Measurements from ENCODE around the gene EVPL. TPM values are rescaled to one million over a fixed set of nuclear protein-coding genes. Genes with fewer than 3 reads are reported as not detected.

EVPL gene
- total and polyA plus RNA-seq, 2 of the 13 experiments (the other 11 are each of a cell fraction or from before 2014, with no cell fraction given): 2.1 to 8.2 TPM

- peak; percentile 48; the same call in 1 of the 2 replicates for TF ChIP-seq GFI1 (CRISPR knock-in tag; IDR thresholded peaks at IDR 0.05; ENCODE audit: borderline replicate concordance)
- TF ChIP-seq IRF9 (CRISPR knock-in tag; IDR thresholded peaks at IDR 0.05; ENCODE audit: borderline replicate concordance): no peak
- no peak for TF ChIP-seq ZNF407 (CRISPR knock-in tag; IDR thresholded peaks at IDR 0.05; ENCODE audit: not compliant biosample characterization)
- TF ChIP-seq ZUFSP (CRISPR knock-in tag; IDR thresholded peaks at IDR 0.05; ENCODE audit: borderline replicate concordance): no peak
- TF ChIP-seq ZNF879 (CRISPR knock-in tag; IDR thresholded peaks at IDR 0.05): no peak
- TF ChIP-seq ZNF205 (CRISPR knock-in tag; IDR thresholded peaks at IDR 0.05): no peak
- TF ChIP-seq ZNF512 (CRISPR knock-in tag; IDR thresholded peaks at IDR 0.05): no peak
- TF ChIP-seq NCOA2 (CRISPR knock-in tag; IDR thresholded peaks at IDR 0.05): peak; percentile 39
- no peak for TF ChIP-seq ZNF234 (CRISPR knock-in tag; conservative IDR thresholded peaks at IDR 0.05)
- TF ChIP-seq FOXA1 (IDR thresholded peaks at IDR 0.05): no peak
- TF ChIP-seq FOXA1 (CRISPR knock-in tag; IDR thresholded peaks at IDR 0.05): no peak
- TF ChIP-seq PAXIP1 (CRISPR knock-in tag; conservative IDR thresholded peaks at IDR 0.05): peak; percentile 95
- no peak for TF ChIP-seq MIER2 (CRISPR knock-in tag; IDR thresholded peaks at IDR 0.05)
Observed at GRCh38 chr17:75976175-75976848, 50.8 kb downstream of the EVPL start (continued).

Data from HepG2 (cell line).